HG03066 (cell line): ENCODE results near the gene MTG2.

Experiments
- ATAC-seq: cut with Tn5 transposase; IDR thresholded peaks from one replicate; pipeline ENCODE4 v1.9.1; 2021; ENCODE audit warnings: low read depth; ENCODE audit not compliant: unreplicated experiment

MTG2 gene

GRCh38 chr20:62160876-62161275 is 22.0 kb upstream of the MTG2 start:
- ATAC-seq, result no peak

GRCh38 chr20:62161347-62161746 is 21.5 kb upstream of the MTG2 start:
- ATAC-seq, result no peak

- ATAC-seq, result no peak
Observed at GRCh38 chr20:62162765-62163484, 19.9 kb upstream of the MTG2 start.

- ATAC-seq, result no peak
Observed at GRCh38 chr20:62163485-62163865, 19.4 kb upstream of the MTG2 start.

- no peak for ATAC-seq
Observed at GRCh38 chr20:62163986-62164762, 18.7 kb upstream of the MTG2 start.

- ATAC-seq, result no peak
Observed at GRCh38 chr20:62164879-62165761, 17.7 kb upstream of the MTG2 start.

GRCh38 chr20:62165762-62166399 is 16.9 kb upstream of the MTG2 start:
- no peak for ATAC-seq

- ATAC-seq, result no peak
Observed at GRCh38 chr20:62167474-62167873, 15.4 kb upstream of the MTG2 start.

- no peak for ATAC-seq
Observed at GRCh38 chr20:62168061-62168460, 14.8 kb upstream of the MTG2 start.

- ATAC-seq, result no peak
Observed at GRCh38 chr20:62168890-62169435, 13.9 kb upstream of the MTG2 start.

- no peak for ATAC-seq
Observed at GRCh38 chr20:62170536-62170935, 12.3 kb upstream of the MTG2 start.

- ATAC-seq, result no peak
Observed at GRCh38 chr20:62171245-62171644, 11.6 kb upstream of the MTG2 start.

- ATAC-seq, result no peak
Observed at GRCh38 chr20:62172666-62173065, 10.2 kb upstream of the MTG2 start.

- ATAC-seq, result no peak
Observed at GRCh38 chr20:62174021-62174804, 8.6 kb upstream of the MTG2 start.

- no peak for ATAC-seq
Observed at GRCh38 chr20:62174870-62175624, 7.8 kb upstream of the MTG2 start.

- no peak for ATAC-seq
Observed at GRCh38 chr20:62175711-62176110, 7.1 kb upstream of the MTG2 start.

GRCh38 chr20:62176866-62177265 is 6.0 kb upstream of the MTG2 start:
- ATAC-seq, result no peak

GRCh38 chr20:62177307-62177706 is 5.5 kb upstream of the MTG2 start:
- no peak for ATAC-seq
